Stimulated activated CD8-positive, alpha-beta memory T cell treated with anti-CD3 and anti-CD28 coated beads, Interleukin-12 subunit alpha, Interleukin-12 subunit beta, amount 100 ng/mL, for 24 hours (primary cell): Measurements from ENCODE around the gene TARBP2.
"Not testable (repeated sequence)": the region's sequence is repeated elsewhere in the genome, so short reads cannot be mapped to it uniquely, and the experiment has no call there.

ENCODE experiments used
- DNase-seq: peaks from one replicate; pipeline ENCODE4 v3.0.0-alpha.2; 2020; ENCODE audit errors: extremely low read depth

Gene TARBP2

DNA sequence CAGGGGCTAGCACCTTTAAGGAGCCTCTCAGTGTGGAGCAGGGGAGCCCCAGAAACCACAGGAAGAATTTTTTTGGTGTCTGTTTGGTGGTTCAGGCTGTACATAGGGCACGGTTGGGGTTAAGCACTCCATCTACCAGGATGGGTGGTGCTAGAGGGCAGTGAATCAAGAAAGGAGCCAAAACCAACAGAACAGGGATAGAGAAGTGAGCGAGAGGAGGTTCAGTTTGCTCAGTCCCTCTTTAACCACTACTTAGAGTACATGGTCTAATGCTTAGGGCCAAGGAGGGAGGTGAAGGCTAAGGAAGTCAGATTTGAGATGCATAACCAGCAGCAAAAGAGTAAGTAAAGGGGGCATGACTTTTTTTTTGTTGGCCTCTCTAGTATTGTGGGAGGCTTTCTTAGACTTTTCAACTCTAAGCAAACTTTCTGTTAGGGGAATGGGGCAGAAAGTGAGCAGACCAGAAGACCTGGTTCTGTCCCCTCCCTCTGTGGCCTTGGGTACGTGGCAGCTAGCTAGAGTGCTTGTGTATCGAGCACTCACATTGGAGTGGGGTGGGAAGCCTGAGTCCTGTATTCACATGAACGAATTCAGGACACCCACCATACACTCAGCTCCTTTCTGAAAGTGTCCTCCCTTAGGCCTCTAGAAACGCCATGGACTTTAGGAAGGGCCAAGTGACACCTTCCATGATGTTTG, 12.8 kb downstream of the TARBP2 start:
- no peak for DNase-seq

DNA sequence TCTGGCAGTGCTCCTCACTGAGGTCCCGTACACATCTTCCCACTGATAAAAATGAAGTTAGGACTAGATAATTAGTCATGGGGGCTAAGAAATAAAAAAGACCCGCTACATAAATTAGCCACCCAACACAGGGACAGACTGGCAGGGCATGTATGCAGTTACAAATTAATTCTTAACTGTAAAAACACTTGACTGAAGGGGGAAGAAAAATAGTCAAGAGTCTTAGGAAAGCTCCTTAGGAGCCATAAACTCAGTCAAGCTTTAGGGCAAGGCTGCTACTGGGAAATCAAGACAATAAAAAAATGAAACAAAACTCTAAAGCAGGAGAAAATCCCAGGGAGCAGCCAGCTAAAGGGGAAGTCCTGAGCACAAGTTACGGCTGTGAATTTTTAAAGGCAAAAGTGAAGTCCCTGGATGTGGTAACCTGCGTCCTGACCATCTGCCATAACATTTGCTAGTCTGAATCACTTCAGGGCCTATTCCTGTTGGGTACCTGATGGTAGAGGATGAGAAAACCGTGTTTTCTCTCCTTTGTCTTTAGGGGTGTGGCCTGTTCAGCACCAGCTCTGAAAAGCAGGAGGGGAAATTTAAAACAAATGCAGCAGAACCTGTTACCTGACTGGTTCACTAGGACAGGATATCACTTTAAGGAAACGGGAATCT, 13.7 kb downstream of the TARBP2 start:
- DNase-seq, result no peak

DNA sequence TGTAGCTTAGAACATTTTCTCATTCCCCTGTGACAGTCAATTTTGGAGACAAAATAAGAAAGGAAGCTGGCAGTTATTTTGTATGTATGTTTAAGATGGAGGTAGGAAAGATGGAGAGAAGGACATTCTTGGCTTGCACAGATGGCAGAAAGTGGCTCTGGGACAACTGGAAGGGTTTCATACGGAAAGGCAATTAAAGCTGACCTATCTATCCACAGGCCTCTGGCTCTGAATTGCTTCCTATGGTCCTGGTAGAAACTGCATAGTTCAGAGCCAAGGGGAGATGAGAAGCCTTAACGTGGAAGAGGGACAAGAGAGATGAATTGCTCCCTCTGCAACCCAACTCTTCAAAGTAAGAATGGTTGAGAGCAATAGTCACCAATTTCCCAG, 14.2 kb downstream of the TARBP2 start:
- DNase-seq, result no peak

DNA sequence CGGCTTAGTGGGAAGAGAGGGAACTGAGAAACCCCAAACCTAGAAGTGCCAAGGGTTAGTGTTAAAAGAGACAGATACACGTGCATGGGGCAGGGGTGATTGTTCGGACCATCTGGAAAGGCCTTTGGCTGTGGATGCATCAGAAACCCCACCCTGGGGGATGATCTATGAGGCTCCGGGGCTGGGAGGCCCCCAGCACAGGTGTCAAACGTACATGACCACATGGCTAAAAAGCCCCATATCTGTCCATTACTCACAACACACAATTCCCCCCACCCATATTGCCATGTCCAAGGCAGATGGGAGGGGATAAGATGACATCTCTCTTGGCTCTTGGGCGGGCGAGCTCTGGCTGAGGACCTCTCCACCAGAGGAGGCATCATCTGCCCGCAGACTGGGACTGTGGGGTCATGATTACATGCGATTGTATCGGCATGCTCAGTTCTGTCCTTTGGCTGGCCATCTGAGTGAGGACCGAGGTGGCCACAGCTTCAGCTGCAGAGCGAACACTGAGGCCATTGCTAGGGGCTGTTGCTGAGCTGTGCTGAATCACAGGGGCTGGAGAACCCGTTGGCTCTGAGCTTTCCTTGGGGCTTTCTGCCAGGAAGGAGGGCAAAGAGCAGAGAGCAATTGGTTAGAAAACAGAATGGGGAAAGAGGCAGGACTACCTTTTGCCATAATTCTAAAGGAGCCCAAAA, 15.8 kb downstream of the TARBP2 start:
- DNase-seq, result no peak

- DNase-seq, result no peak
These were observed 17.3 kb downstream of the TARBP2 start for GRCh38 chr12:53518381-53518780.

DNA sequence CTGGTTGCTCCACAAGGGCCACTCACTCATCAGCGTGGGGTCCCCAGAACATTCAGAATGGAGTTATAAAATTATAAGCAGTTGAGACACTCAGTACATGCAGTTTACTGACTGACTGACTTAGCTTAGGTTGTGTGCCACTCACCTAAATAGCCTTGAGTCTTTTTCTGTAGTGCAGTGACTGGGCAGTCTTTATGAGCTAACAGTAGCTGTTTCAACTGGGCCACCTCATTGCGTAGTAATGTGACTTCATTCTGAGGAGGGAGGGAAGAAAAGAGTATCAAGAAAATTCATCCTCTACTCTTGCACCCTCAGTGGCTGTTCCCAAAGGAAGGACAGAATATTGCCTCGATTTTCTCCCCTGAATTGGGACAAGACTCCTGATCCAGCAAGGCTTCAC, 22.0 kb downstream of the TARBP2 start:
- DNase-seq, result no peak

DNA sequence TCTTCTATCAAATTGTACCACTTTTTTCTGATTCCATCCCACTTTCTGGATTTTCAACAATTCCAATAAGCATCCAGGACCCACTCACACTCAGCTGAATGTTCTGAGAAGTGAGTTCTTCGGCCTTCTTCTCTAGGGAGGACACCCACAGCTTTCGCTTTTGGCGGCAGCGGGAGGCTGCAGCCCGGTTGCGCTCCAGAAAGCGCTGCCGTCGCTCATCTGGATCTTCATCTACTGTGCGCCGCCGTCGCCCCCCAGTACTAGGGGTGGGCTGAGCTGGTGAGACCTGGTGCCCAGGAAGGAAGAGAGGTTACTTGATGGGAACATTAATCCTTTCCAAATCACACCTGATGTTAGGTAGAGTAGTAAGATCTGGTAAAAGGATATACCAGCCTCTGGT, 23.4 kb downstream of the TARBP2 start:
- no peak for DNase-seq

DNA sequence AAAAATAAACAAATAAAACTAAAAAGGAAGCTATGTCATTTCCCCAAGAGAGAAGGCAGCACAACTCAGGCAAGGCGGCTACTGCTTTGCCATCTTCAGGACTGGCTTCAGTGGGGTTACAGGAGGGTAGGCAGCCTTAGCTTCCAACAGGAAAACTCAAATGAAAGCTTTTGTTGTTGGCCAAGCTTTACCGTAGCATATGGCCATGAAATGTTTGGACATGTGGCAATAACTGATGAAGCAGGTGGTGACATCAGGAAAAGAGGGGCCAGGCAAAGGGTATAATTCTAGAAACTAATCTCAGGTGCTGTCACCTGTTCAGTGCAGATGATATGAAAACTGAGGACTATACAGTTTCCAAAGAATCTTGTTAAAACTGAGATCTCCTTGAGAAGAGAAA, 29.0 kb downstream of the TARBP2 start:
- no peak for DNase-seq

DNA sequence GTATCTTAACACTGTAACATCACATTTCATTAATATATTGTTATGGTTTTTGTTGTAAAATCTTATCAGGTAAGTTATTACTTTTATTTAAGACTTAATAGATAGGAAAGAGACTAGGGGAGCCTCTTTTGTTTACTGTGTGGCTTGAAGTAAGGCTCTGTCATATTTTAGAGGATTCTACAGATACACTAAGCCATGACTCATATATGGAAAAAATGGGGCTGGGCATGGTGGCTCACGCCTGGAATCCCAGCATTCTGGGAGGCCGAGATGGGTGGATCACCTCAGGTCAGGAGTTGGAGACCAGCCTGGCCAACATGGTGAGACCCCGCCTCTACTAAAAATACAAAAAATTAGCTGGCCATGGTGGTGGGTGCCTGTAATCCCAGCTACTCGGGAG, 29.8 kb downstream of the TARBP2 start:
- no peak for DNase-seq

GRCh38 chr12:53532021-53532420, 30.9 kb downstream of the TARBP2 start:
- no peak for DNase-seq

DNA sequence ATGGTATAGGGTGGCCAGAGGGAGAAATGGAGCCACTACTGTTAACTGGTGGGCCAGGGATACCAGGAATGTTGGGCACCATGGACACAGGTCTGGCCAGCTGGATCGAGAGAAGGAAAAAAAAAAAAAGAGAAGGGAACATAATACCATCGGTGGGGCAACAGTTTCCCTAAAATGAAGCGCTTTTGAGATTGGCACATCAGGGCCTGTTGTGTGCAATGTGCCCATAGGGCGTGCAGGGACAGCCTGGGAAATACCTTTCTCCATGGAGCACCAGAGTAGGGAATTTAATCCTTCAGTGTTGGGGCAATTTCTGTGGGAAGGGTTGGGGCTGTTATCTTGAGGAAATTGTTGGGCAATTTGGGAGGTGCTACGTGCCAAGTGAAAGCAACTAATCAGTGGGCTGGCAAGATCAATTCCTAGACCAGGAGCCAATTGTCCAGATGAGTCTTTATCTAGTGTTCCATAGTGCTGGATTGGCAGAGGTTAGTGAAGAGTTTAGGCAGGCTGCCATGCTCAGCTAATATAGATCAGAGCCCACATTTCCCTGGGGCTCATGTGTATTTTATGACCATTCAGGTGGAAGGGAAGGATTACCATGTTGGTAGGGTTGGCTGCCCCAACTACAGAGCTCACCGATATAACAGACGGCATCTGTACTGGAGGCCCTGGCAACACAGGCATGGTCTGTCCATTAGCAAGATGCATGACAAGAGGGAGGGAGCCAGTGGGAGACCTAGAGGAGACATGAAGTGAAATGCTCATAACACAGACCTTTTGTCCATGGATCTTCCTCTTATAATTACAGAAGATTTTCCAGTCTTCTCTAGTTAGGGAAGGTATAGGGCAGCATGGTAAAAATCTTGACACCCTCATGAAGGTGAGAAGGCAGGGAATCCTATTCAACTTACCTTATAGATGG, 31.7 kb downstream of the TARBP2 start:
- no peak for DNase-seq

DNA sequence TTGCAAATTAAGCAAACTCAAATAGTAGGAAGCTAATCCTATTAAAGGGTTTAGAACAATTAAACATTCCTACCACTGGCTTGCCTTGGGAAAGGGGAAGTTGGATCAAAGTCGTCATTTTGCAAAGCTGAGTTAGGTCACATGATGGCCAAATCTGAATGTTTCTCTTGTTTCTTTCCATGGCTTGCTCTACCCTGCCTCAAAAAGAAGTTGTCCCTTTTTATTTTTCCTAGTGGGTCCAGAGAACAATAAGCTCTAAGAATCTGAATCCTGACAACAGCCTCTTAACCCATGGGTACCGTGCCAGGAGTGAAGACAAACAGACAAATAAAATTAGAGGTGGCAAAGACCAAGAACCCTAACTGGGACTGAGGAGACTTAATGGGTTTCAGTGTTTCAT, 32.4 kb downstream of the TARBP2 start:
- DNase-seq, result no peak

DNA sequence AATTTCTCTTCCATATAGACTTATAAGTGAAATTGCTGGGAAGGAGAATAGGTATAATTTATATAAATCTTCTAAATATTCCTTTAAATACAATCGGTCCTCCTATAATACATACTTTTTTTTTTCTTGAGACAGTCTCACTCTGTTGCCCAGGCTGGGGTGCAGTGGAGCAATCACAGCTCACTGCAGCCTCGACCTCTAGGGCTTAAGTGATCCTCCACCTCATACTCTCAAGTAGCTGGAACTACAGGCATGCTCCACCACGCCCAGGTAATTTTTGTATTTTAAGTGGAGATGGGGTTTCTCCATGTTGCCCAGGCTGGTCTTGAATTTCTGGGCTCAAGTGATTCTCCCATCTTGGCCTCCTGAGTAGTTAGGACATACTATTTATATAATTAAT, 35.9 kb downstream of the TARBP2 start:
- DNase-seq, result no peak

DNA sequence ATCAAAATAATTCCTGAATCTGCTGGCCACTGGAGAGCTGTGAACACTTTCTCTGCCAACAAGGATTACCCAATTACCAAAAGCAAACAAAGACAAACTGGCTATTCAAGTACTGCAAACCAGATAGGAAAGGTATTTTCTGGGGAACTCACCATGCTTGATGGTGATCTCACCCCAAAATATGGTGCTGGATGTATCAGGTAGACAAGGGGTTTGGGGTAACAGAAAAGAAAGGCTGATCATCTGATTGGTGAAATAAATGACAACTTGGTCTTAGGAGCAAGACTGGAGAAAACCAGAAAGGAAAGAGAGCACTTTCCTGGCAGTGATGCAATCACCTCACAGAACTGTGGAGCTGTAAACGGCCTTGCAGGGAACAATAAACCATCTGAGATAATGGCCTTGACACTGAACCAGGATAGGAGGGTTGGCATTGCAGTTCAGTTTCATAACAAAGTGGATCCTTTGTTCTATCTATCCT, 37.2 kb downstream of the TARBP2 start:
- no peak for DNase-seq

- no peak for DNase-seq
These were observed 38.4 kb downstream of the TARBP2 start for GRCh38 chr12:53539526-53539925.

- no peak for DNase-seq
These were observed 42.5 kb downstream of the TARBP2 start for GRCh38 chr12:53543539-53543938.

- DNase-seq, result not testable (repeated sequence)
These were observed 47.3 kb downstream of the TARBP2 start for GRCh38 chr12:53548354-53548753.

DNA sequence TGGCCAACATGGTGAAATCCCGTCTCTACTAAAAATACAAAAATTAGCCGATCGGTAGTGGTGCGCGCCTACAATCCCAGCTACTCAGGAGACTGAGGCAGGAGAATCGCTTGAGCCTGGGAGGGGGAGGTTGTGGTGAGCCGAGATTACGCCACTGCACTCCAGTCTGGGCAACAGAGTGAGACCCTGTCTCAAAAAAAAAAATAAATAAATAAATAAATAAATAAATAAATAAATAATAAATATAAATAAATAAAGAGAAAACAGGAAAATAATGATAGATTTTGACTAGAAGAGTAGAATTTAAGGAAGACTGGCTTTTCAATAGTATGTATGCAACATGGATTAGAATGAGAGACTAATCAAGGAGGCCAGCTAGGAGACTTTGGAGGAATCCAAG, 49.0 kb downstream of the TARBP2 start:
- not testable (repeated sequence) for DNase-seq

- DNase-seq, result no peak
These were observed 49.5 kb downstream of the TARBP2 start for GRCh38 chr12:53550595-53550994.

DNA sequence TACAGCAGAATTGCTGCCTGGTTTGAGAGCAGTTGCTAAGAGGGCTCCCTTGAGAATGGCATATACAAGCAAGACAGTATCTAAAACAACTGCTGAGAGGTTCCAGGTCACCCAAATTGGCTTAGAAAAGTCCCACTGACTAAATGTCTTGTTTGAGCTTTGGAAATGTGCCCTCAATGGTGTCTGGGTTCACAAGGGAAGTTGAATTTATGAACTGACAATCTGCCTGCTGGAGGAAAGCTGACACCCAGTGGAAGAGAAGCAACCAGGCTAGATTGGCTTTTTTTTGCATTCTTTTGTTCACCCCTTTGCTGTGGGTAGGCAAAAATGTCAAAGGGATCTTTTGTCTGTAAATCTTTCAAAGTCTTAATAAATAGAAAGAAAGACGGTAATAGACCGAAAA, 50.8 kb downstream of the TARBP2 start:
- no peak for DNase-seq

DNA sequence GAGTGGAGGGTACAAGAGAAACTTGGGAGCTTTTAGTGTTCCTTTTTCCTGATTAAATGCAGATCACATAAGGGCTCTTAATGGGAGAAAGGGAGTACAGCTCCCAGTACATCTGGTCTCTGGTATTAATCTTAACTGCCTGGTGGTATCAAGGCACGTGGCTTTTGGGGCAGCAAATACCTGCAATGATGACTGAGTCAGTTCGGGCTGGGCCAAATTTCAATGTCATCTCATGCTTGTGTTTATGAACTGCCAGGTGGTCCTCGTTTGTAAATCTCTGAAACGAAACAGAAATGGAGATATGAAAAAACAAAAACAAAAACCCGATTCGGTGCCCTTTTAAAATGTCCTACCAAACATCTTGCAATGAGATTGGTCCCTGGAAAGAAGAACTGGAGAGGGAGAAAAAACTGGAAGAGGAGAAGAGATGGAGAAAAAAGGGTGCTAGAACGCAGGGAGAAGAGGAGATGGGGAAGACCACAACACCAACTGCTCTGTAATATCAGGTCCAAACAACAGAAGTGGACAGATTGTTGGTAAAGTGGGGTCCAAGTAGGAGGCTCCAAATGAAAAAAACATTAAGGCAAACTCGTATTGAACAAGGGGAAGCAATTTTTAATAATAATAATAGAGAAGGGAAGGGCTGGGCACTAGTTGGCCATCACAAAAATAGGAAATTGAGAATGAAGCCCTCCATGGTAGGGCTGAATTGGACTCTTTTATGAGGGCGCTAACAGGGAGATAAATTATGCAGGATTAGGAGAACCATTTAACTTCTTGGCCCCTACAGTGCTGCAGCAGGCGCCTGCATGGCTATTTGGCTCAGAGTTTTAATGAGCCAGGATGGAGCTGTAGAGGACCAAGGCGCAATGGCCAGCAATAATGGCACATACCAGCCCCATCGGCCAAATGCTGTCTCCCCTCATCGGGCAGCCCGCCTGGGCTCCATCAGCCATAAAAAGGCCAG, 51.6 kb downstream of the TARBP2 start:
- no peak for DNase-seq
